Stimulated activated naive CD8-positive, alpha-beta T cell treated with anti-CD3 and anti-CD28 coated beads, Interleukin-15, Interleukin-2, amounts not matched to agents 100 ng/mL and 50 ng/mL, for 24 hours (primary cell): Measurements from ENCODE around the gene SPDYE17.
"Not testable (repeated sequence)": the region's sequence is repeated elsewhere in the genome, so short reads cannot be mapped to it uniquely, and the experiment has no call there.

Source experiments
- H3K27ac Mint-ChIP-seq: one replicate; pipeline ENCODE4 v1.8.0; 2021; ENCODE audit warnings: mild to moderate bottlenecking, mixed read lengths
- H3K27me3 Mint-ChIP-seq: one replicate; pipeline ENCODE4 v1.8.0; 2021; ENCODE audit warnings: mixed read lengths
- H3K36me3 Mint-ChIP-seq: one replicate; pipeline ENCODE4 v1.8.0; 2021; ENCODE audit warnings: low read depth, mixed read lengths
- H3K4me1 Mint-ChIP-seq: one replicate; pipeline ENCODE4 v1.8.0; 2021; ENCODE audit warnings: low read depth, mixed read lengths
- H3K4me3 Mint-ChIP-seq: one replicate; pipeline ENCODE4 v1.8.0; 2021; ENCODE audit warnings: mild to moderate bottlenecking, mixed read lengths
- H3K9me3 Mint-ChIP-seq: one replicate; pipeline ENCODE4 v1.8.0; 2021; ENCODE audit warnings: mixed read lengths

SPDYE17 gene

GRCh38 chr7:77004151-77004550 lies 28.0 kb downstream of the SPDYE17 start:
- H3K4me1 Mint-ChIP-seq, H3K36me3 Mint-ChIP-seq, H3K9me3 Mint-ChIP-seq, H3K27me3 Mint-ChIP-seq, H3K4me3 Mint-ChIP-seq, H3K27ac Mint-ChIP-seq: not testable (repeated sequence)

- not testable (repeated sequence) for H3K4me3 Mint-ChIP-seq
Observed at GRCh38 chr7:77003241-77003640, 28.9 kb downstream of the SPDYE17 start.

GRCh38 chr7:77002678-77003233 lies 29.4 kb downstream of the SPDYE17 start:
- H3K36me3 Mint-ChIP-seq, H3K4me1 Mint-ChIP-seq, H3K4me3 Mint-ChIP-seq, H3K9me3 Mint-ChIP-seq, H3K27me3 Mint-ChIP-seq, H3K27ac Mint-ChIP-seq: not testable (repeated sequence)

More at GRCh38 chr7:77003241-77003640, 28.9 kb downstream of the SPDYE17 start:
- H3K27ac Mint-ChIP-seq, H3K9me3 Mint-ChIP-seq, H3K27me3 Mint-ChIP-seq, H3K4me1 Mint-ChIP-seq, H3K36me3 Mint-ChIP-seq: not testable (repeated sequence)

GRCh38 chr7:77002104-77002503 lies 30.1 kb downstream of the SPDYE17 start:
- H3K4me3 Mint-ChIP-seq, H3K9me3 Mint-ChIP-seq, H3K36me3 Mint-ChIP-seq, H3K27ac Mint-ChIP-seq, H3K4me1 Mint-ChIP-seq, H3K27me3 Mint-ChIP-seq: not testable (repeated sequence)

- H3K4me1 Mint-ChIP-seq, H3K27ac Mint-ChIP-seq, H3K9me3 Mint-ChIP-seq, H3K36me3 Mint-ChIP-seq, H3K27me3 Mint-ChIP-seq, H3K4me3 Mint-ChIP-seq: not testable (repeated sequence)
Observed at GRCh38 chr7:76999474-77000107, 32.6 kb downstream of the SPDYE17 start.

- H3K27me3 Mint-ChIP-seq, H3K4me3 Mint-ChIP-seq, H3K4me1 Mint-ChIP-seq, H3K27ac Mint-ChIP-seq, H3K36me3 Mint-ChIP-seq, H3K9me3 Mint-ChIP-seq: not testable (repeated sequence)
Observed at GRCh38 chr7:76998764-76999450, 33.3 kb downstream of the SPDYE17 start.

- Mint-ChIP-seq H3K4me1 (no peaks in the 10 kb centered on the region), H3K27me3 (no peaks in the 10 kb centered on the region), H3K27ac (no peak overlapping the region), H3K9me3 (no peaks in the 10 kb centered on the region), H3K4me3 (no peak overlapping the region), H3K36me3 (no peaks in the 10 kb centered on the region)
Observed at GRCh38 chr7:76998285-76998589, 33.9 kb downstream of the SPDYE17 start.

- H3K27ac Mint-ChIP-seq: no peak overlapping the region
- H3K27me3 Mint-ChIP-seq: no peaks in the 10 kb centered on the region
- no peaks in the 10 kb centered on the region for H3K36me3 Mint-ChIP-seq
- no peaks in the 10 kb centered on the region for H3K9me3 Mint-ChIP-seq
- H3K4me1 Mint-ChIP-seq: no peaks in the 10 kb centered on the region
- no peak overlapping the region for H3K4me3 Mint-ChIP-seq
Observed at GRCh38 chr7:76997381-76998284, 34.5 kb downstream of the SPDYE17 start.

- not testable (repeated sequence) for H3K4me3 Mint-ChIP-seq, H3K27me3 Mint-ChIP-seq, H3K27ac Mint-ChIP-seq, H3K4me1 Mint-ChIP-seq, H3K36me3 Mint-ChIP-seq, H3K9me3 Mint-ChIP-seq
Observed at GRCh38 chr7:76996932-76997331, 35.2 kb downstream of the SPDYE17 start.

GRCh38 chr7:76994286-76994685 lies 37.9 kb downstream of the SPDYE17 start:
- not testable (repeated sequence) for H3K36me3 Mint-ChIP-seq, H3K4me3 Mint-ChIP-seq, H3K27me3 Mint-ChIP-seq, H3K9me3 Mint-ChIP-seq, H3K27ac Mint-ChIP-seq, H3K4me1 Mint-ChIP-seq

- not testable (repeated sequence) for H3K27me3 Mint-ChIP-seq, H3K4me3 Mint-ChIP-seq, H3K9me3 Mint-ChIP-seq, H3K27ac Mint-ChIP-seq, H3K4me1 Mint-ChIP-seq, H3K36me3 Mint-ChIP-seq
Observed at GRCh38 chr7:76993831-76994230, 38.3 kb downstream of the SPDYE17 start.

- H3K27ac Mint-ChIP-seq, H3K4me1 Mint-ChIP-seq, H3K4me3 Mint-ChIP-seq, H3K36me3 Mint-ChIP-seq, H3K27me3 Mint-ChIP-seq, H3K9me3 Mint-ChIP-seq: not testable (repeated sequence)
Observed at GRCh38 chr7:76992871-76993270, 39.3 kb downstream of the SPDYE17 start.

- not testable (repeated sequence) for H3K27ac Mint-ChIP-seq, H3K4me1 Mint-ChIP-seq, H3K4me3 Mint-ChIP-seq, H3K27me3 Mint-ChIP-seq, H3K36me3 Mint-ChIP-seq, H3K9me3 Mint-ChIP-seq
Observed at GRCh38 chr7:76992204-76992603, 40.0 kb downstream of the SPDYE17 start.

GRCh38 chr7:76990202-76990601 lies 42.0 kb downstream of the SPDYE17 start:
- H3K27me3 Mint-ChIP-seq, H3K36me3 Mint-ChIP-seq, H3K27ac Mint-ChIP-seq, H3K4me3 Mint-ChIP-seq, H3K4me1 Mint-ChIP-seq, H3K9me3 Mint-ChIP-seq: not testable (repeated sequence)

GRCh38 chr7:76985924-76986717 lies 46.0 kb downstream of the SPDYE17 start:
- H3K36me3 Mint-ChIP-seq, H3K27ac Mint-ChIP-seq, H3K9me3 Mint-ChIP-seq, H3K4me1 Mint-ChIP-seq, H3K4me3 Mint-ChIP-seq, H3K27me3 Mint-ChIP-seq: not testable (repeated sequence)
